Ecto neural progenitor cell (in vitro differentiated cells): ENCODE data around the gene PPFIBP1.

Experiments
- DNase-seq: peaks from one replicate; pipeline ENCODE4 v3.0.0-alpha.2; 2018; ENCODE audit warnings: low spot score

Gene PPFIBP1

GRCh38 chr12:27523642-27524493 is at the start of gene PPFIBP1:
TSS of gene PPFIBP1 (plus strand) at chr12:27524206. CDS start at chr12:27633397, 109,191 bp downstream.
- peak; percentile 100 for DNase-seq

- no peak for DNase-seq
Observed at GRCh38 chr12:27474344-27474743, 49.7 kb upstream of the PPFIBP1 start.

- no peak for DNase-seq
Observed at GRCh38 chr12:27477049-27477448, 47.0 kb upstream of the PPFIBP1 start.

- no peak for DNase-seq
Observed at GRCh38 chr12:27478949-27479348, 45.1 kb upstream of the PPFIBP1 start.

GRCh38 chr12:27480016-27480415 is 44.0 kb upstream of the PPFIBP1 start:
- DNase-seq, result no peak

GRCh38 chr12:27486961-27487360 is 37.0 kb upstream of the PPFIBP1 start:
- no peak for DNase-seq

- no peak for DNase-seq
Observed at GRCh38 chr12:27488479-27488878, 35.5 kb upstream of the PPFIBP1 start.

- DNase-seq, result no peak
Observed at GRCh38 chr12:27491226-27491625, 32.8 kb upstream of the PPFIBP1 start.

GRCh38 chr12:27493260-27493940 is 30.6 kb upstream of the PPFIBP1 start:
- DNase-seq, result no peak

GRCh38 chr12:27497446-27497845 is 26.6 kb upstream of the PPFIBP1 start:
- no peak for DNase-seq

- no peak for DNase-seq
Observed at GRCh38 chr12:27498149-27498548, 25.9 kb upstream of the PPFIBP1 start.

GRCh38 chr12:27498761-27499160 is 25.2 kb upstream of the PPFIBP1 start:
- DNase-seq, result no peak

GRCh38 chr12:27499377-27499776 is 24.6 kb upstream of the PPFIBP1 start:
- DNase-seq, result no peak

GRCh38 chr12:27500546-27500945 is 23.5 kb upstream of the PPFIBP1 start:
- no peak for DNase-seq

- DNase-seq, result no peak
Observed at GRCh38 chr12:27502021-27502435, 22.0 kb upstream of the PPFIBP1 start.

GRCh38 chr12:27504507-27504906 is 19.5 kb upstream of the PPFIBP1 start:
- DNase-seq, result no peak

- DNase-seq, result no peak
Observed at GRCh38 chr12:27505109-27505508, 18.9 kb upstream of the PPFIBP1 start.

GRCh38 chr12:27505761-27506160 is 18.2 kb upstream of the PPFIBP1 start:
- no peak for DNase-seq

- DNase-seq, result no peak
Observed at GRCh38 chr12:27506645-27507189, 17.3 kb upstream of the PPFIBP1 start.

GRCh38 chr12:27508736-27509431 is 15.1 kb upstream of the PPFIBP1 start:
- DNase-seq, result no peak

GRCh38 chr12:27511031-27511722 is 12.8 kb upstream of the PPFIBP1 start:
- DNase-seq, result no peak

GRCh38 chr12:27511723-27512045 is 12.3 kb upstream of the PPFIBP1 start:
- DNase-seq, result no peak
